SK-N-SH (cell line): ENCODE data around the gene TM9SF2. TPM values are rescaled to one million over a fixed set of nuclear protein-coding genes. Genes with fewer than 3 reads are reported as not detected.

Experiments
- CTCF ChIA-PET: fragments of 300-600, 350-600 bp; formaldehyde crosslinking; extraction: SDS; loops from one replicate; lab custom pipeline; 2021; lab: Yijun Ruan, JAX
- POLR2A ChIA-PET: fragments of 350-600 bp; sonication (Branson Sonifier 250); formaldehyde crosslinking; extraction: SDS; loops from one replicate; lab custom pipeline; 2020; ENCODE audit warnings: antibody characterized with exemption, inconsistent platforms; lab: Yijun Ruan, JAX
- DNase-seq: peaks from one replicate; pipeline ENCODE4 v3.0.0; 2012
- H2AFZ ChIP-seq: fragments of 200-600 bp; sonication (generic); 2 replicates; pipeline ENCODE4 v1.8.1; 2016; ENCODE audit warnings: antibody characterized with exemption, mild to moderate bottlenecking, low read depth
- H3F3A ChIP-seq: fragments of 200-600 bp; sonication (generic); replicated peaks from 2 replicates; pipeline ENCODE3; 2016; ENCODE audit warnings: antibody characterized with exemption, mild to moderate bottlenecking; ENCODE audit not compliant: insufficient read depth
- H3K27ac ChIP-seq, 2 experiments: fragments of 200-500 bp in 1 of 2; fragments of 200-600 bp in 1 of 2; sonication (Bioruptor generic) in 1 of 2; sonication (generic), shearing (Covaris generic) in 1 of 2; 2 replicates each; pipeline versions ENCODE4 v1.5.1 to v1.6.1; 2014 to 2016; ENCODE audit warnings: low read depth in 2 of 2, inconsistent platforms in 1 of 2, low read length in 1 of 2, mild to moderate bottlenecking in 1 of 2, mixed read lengths in 1 of 2
- H3K27me3 ChIP-seq: fragments of 200-600 bp; sonication (generic), shearing (Covaris generic); 2 replicates; pipeline ENCODE4 v1.6.1; 2016; ENCODE audit warnings: mixed run types; ENCODE audit not compliant: insufficient read depth
- H3K36me3 ChIP-seq, 2 experiments: fragments of 200-500 bp in 1 of 2; fragments of 200-600 bp in 1 of 2; sonication (Bioruptor generic) in 1 of 2; sonication (generic) in 1 of 2; replicated peaks in 1 of 2; 2 replicates each; pipeline versions ENCODE3 to v1.5.1; 2014 to 2016; ENCODE audit warnings: low read length in 1 of 2, mild to moderate bottlenecking in 1 of 2; ENCODE audit not compliant: insufficient read depth in 2 of 2, control insufficient read depth in 1 of 2
- H3K4me1 ChIP-seq, 2 experiments: fragments of 200-500 bp in 1 of 2; fragments of 200-600 bp in 1 of 2; sonication (Bioruptor generic) in 1 of 2; sonication (generic), shearing (Covaris generic) in 1 of 2; 2 replicates each; pipeline versions ENCODE4 v1.5.1 to v1.6.1; 2014 to 2016; ENCODE audit warnings: low read depth in 1 of 2, low read length in 1 of 2, mixed run types in 1 of 2; ENCODE audit not compliant: insufficient read depth in 2 of 2, control insufficient read depth in 1 of 2
- H3K4me2 ChIP-seq: fragments of 200-600 bp; sonication (generic), shearing (Covaris generic); 2 replicates; pipeline ENCODE4 v1.6.1; 2017; ENCODE audit warnings: mixed run types
- H3K4me3 ChIP-seq, 2 experiments: fragments of 200-500 bp in 1 of 2; fragments of 200-600 bp in 1 of 2; sonication (Bioruptor generic) in 1 of 2; sonication (generic), shearing (Covaris generic) in 1 of 2; 2 replicates each; pipeline versions ENCODE4 v1.5.1 to v1.8.1; 2014 to 2016; ENCODE audit warnings: low read depth in 2 of 2, inconsistent platforms in 1 of 2, low read length in 1 of 2, mild to moderate bottlenecking in 1 of 2, mixed read lengths in 1 of 2, moderate library complexity in 1 of 2
- H3K79me2 ChIP-seq: fragments of 200-600 bp; sonication (generic); 2 replicates; pipeline ENCODE4 v1.8.1; 2017; ENCODE audit warnings: mild to moderate bottlenecking; ENCODE audit not compliant: insufficient read depth
- H3K9ac ChIP-seq: fragments of 200-600 bp; sonication (generic); 2 replicates; pipeline ENCODE4 v1.6.1; 2017; ENCODE audit warnings: mixed run types
- H3K9me2 ChIP-seq: fragments of 200-600 bp; sonication (generic); 2 replicates; pipeline ENCODE4 v1.6.1; 2017; ENCODE audit warnings: mixed run types
- H3K9me3 ChIP-seq: fragments of 200-600 bp; sonication (generic); 2 replicates; pipeline ENCODE4 v1.6.1; 2017; ENCODE audit warnings: mixed run types, mild to moderate bottlenecking, moderate library complexity
- H4K20me1 ChIP-seq: fragments of 200-600 bp; sonication (generic); 2 replicates; pipeline ENCODE4 v1.6.1; 2017; ENCODE audit warnings: mild to moderate bottlenecking, mixed run types; ENCODE audit not compliant: insufficient read depth
- CHD2 ChIP-seq: fragments of 150-350 bp; IDR thresholded peaks from 2 replicates; pipeline ENCODE4 v1.6.1; 2018; ENCODE audit warnings: low read length; ENCODE audit not compliant: partially characterized antibody
- EP300 ChIP-seq, 2 experiments: IDR thresholded peaks; 2 replicates each; pipeline versions ENCODE4 v1.4.0 to v1.6.1; 2012; ENCODE audit warnings: borderline replicate concordance in 1 of 2, low read depth in 1 of 2, low read length in 1 of 2
- EZH2phosphoT487 ChIP-seq: fragments of 200-600 bp; sonication (generic); IDR thresholded peaks from 2 replicates; pipeline ENCODE4 v1.6.1; 2017; ENCODE audit warnings: low read depth, mixed run types, mild to moderate bottlenecking, antibody characterized with exemption, moderate library complexity, borderline replicate concordance
- FOXJ3 ChIP-seq: sonication (generic); formaldehyde crosslinking; IDR thresholded peaks from 2 replicates; pipeline ENCODE4 v1.5.1; 2020; ENCODE audit warnings: mild to moderate bottlenecking, missing genetic modification reagents
- GATA2 ChIP-seq: sonication (generic); formaldehyde crosslinking; IDR thresholded peaks from 2 replicates; pipeline ENCODE4 v1.5.0; 2020; ENCODE audit warnings: mild to moderate bottlenecking, missing genetic modification reagents
- IRF3 ChIP-seq: fragments of 150-350 bp; IDR thresholded peaks from 2 replicates; pipeline ENCODE4 v1.6.1; 2016; ENCODE audit warnings: mild to moderate bottlenecking, low read depth, low read length
- JUND ChIP-seq: IDR thresholded peaks from 2 replicates; pipeline ENCODE4 v1.4.0; 2012
- MAX ChIP-seq: IDR thresholded peaks from 2 replicates; pipeline ENCODE4 v1.4.0; 2012; ENCODE audit warnings: low read depth
- MEF2A ChIP-seq: IDR thresholded peaks from 2 replicates; pipeline ENCODE4 v1.4.0; 2012; ENCODE audit warnings: low read depth, borderline replicate concordance
- MXI1 ChIP-seq: IDR thresholded peaks from 2 replicates; pipeline ENCODE4 v1.6.1; 2012; ENCODE audit warnings: mild to moderate bottlenecking, low read depth, low read length, improper control_type of control experiment
- NFIC ChIP-seq: IDR thresholded peaks from 2 replicates; pipeline ENCODE4 v1.4.0; 2012; ENCODE audit warnings: borderline replicate concordance
- SIN3A ChIP-seq: IDR thresholded peaks from 2 replicates; pipeline ENCODE4 v1.6.1; 2012; ENCODE audit warnings: low read depth, mild to moderate bottlenecking, low read length, moderate library complexity, borderline replicate concordance
- SMC3 ChIP-seq: IDR thresholded peaks from 2 replicates; pipeline ENCODE4 v1.6.1; 2012; ENCODE audit warnings: low read depth, low read length, improper control_type of control experiment
- TAF1 ChIP-seq: IDR thresholded peaks from 2 replicates; pipeline ENCODE4 v1.6.1; 2012; ENCODE audit warnings: low read depth, mild to moderate bottlenecking, low read length, moderate library complexity, borderline replicate concordance
- TCF12 ChIP-seq: IDR thresholded peaks from 2 replicates; pipeline ENCODE4 v1.4.0; 2012
- ZBTB33 ChIP-seq: IDR thresholded peaks from 2 replicates; pipeline ENCODE4 v1.4.0; 2012; ENCODE audit warnings: low read depth, borderline replicate concordance
- WGBS: methylation state at CpG from one replicate; pipeline ENCODE4 v1.1.6; 2017; ENCODE audit warnings: low lambda C conversion rate; 5-methylcytosine and 5-hydroxymethylcytosine counted together
- polyA plus RNA-seq, 3 experiments: library from polyadenylated mRNA; depleted of rRNA; stranded (reverse); fragments of >200 nt; gene quantifications; 2 replicates each; pipeline ENCODE4 v1.2.3, GENCODE V29; 2012
- TF ChIP-seq, protein P1 (sequence below): IDR thresholded peaks from 2 replicates; pipeline ENCODE4; 2012
- TF ChIP-seq, protein P2 (sequence below): IDR thresholded peaks from 2 replicates; pipeline ENCODE4 v1.4.0; 2012; ENCODE audit warnings: low read depth, borderline replicate concordance

TM9SF2 gene
- polyA plus RNA-seq, 1 of the 3 experiments (the other 2 are of a cell fraction) = 49.8 TPM

DNA sequence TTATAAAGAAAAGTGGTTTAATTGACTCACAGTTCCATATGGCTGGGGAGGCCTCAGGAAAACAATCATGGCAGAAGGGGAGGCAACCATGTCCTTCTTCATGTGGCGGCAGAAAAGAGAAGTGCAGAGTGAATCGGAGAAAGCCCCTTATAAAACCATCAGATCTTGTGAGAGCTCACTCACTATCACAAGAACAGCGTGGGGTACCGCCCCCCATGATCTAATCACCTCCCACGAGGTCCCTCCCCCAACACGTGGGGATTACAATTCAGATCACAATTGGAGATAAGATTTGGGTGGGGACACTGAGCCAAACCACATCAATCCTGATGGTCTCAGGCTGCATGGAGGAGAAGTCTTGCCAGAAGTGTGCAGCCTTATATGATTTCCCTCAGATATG lies 26.0 kb downstream of the TM9SF2 start:
- H4K20me1 ChIP-seq = 0 out of 2 replicates have a peak, but pooled peaks cover 5% of the 10 kb centered on the region
- no peak overlapping the region for H3K4me2 ChIP-seq
- ChIA-PET CTCF (no interaction called here), POLR2A (no interaction called here)
- H2AFZ ChIP-seq = no peak overlapping the region
- H3K79me2 ChIP-seq = 0 out of 2 replicates have a peak, but pooled peaks cover 8% of the 10 kb centered on the region
- H3K27ac ChIP-seq = no peak overlapping the region
- no peaks in the 10 kb centered on the region for H3K9me2 ChIP-seq
- peaks cover 33 to 41% of the 10 kb centered on the region in 2 experiments for H3K36me3 ChIP-seq
- H3K9me3 ChIP-seq = no peaks in the 10 kb centered on the region
- DNase-seq = no peak
- no peaks in the 10 kb centered on the region for H3K4me1 ChIP-seq
- 86% methylated on average over 6 of the region's 6 CpGs for WGBS
- H3K9ac ChIP-seq = no peak overlapping the region
- no peak for TF ChIP-seq EP300 (IDR thresholded peaks at IDR 0.05; ENCODE audit: borderline replicate concordance in 1 of 2, low read depth in 1 of 2, low read length in 1 of 2)
- no peak for TF ChIP-seq TAF1
- TF ChIP-seq TCF12 = no peak
- TF ChIP-seq, protein P1, sequence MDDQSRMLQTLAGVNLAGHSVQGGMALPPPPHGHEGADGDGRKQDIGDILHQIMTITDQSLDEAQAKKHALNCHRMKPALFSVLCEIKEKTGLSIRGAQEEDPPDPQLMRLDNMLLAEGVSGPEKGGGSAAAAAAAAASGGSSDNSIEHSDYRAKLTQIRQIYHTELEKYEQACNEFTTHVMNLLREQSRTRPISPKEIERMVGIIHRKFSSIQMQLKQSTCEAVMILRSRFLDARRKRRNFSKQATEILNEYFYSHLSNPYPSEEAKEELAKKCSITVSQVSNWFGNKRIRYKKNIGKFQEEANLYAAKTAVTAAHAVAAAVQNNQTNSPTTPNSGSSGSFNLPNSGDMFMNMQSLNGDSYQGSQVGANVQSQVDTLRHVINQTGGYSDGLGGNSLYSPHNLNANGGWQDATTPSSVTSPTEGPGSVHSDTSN = no peak
- no peak for TF ChIP-seq ZBTB33
- no peak for TF ChIP-seq FOXJ3 (CRISPR knock-in tag)
- no peak for TF ChIP-seq MEF2A
- no peak for TF ChIP-seq CHD2
- TF ChIP-seq SIN3A = no peak
- TF ChIP-seq NFIC = no peak
- TF ChIP-seq MXI1 = no peak
- TF ChIP-seq SMC3 = no peak
- no peak for TF ChIP-seq JUND
- TF ChIP-seq, protein P2, sequence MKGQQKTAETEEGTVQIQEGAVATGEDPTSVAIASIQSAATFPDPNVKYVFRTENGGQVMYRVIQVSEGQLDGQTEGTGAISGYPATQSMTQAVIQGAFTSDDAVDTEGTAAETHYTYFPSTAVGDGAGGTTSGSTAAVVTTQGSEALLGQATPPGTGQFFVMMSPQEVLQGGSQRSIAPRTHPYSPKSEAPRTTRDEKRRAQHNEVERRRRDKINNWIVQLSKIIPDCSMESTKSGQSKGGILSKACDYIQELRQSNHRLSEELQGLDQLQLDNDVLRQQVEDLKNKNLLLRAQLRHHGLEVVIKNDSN = no peak
- no peak for TF ChIP-seq MAX
- TF ChIP-seq EZH2phosphoT487 = no peak
- TF ChIP-seq IRF3 = no peak
- no peak for TF ChIP-seq GATA2
- H3K4me3 ChIP-seq = no peak overlapping the region
- H3K27me3 ChIP-seq = no peaks in the 10 kb centered on the region
- no peaks in the 10 kb centered on the region for H3F3A ChIP-seq
